ENCODE data around the gene LRBA. TPM values are rescaled to one million over a fixed set of nuclear protein-coding genes. Genes with fewer than 3 reads are reported as not detected.

The LRBA gene
- total RNA-seq, 1 experiment from 2014 or later: 55.3 TPM

DNA sequence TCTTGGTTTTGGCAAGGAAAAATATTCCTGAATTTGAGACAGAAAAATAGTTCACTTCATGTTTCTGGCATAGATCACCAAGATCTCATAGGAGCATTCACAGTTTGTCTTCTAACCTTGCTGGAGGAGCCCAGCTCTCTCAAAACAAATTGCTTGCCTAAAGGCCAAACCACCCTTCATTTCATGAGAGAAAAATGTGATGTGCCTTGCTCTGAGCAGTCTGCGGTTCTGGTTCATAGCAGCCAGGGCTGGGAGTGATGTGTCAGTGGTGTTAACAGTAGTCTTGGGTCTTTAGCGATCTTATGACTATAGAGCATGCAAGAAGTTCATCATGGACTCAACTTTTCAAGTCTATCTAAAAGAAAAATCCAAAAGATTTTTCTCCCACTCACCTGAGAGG lies 753.5 kb downstream of the LRBA start:
- no peak overlapping the region for H3K4me3 Mint-ChIP-seq
- Histone ChIP-seq H4K91ac (ENCODE audit: insufficient read length, low read depth, low read length) (no peak overlapping the region), H3K4me1 (ENCODE audit: insufficient read depth, low read length) (0 out of 2 replicates have a peak, but pooled peaks cover 3% of the 10 kb centered on the region), H3K14ac (ENCODE audit: insufficient read depth, low read length) (no peak overlapping the region), H3K23me2 (ENCODE audit: insufficient read length, low read depth, low read length, poor library complexity, severe bottlenecking) (no peaks in the 10 kb centered on the region), H3K27me3 (ENCODE audit: insufficient read depth, low read length) (no peaks in the 10 kb centered on the region), H3K4ac (ENCODE audit: low read depth, low read length) (no peak overlapping the region), H3K9me3 (ENCODE audit: control insufficient read depth, low read depth, low read length) (no peaks in the 10 kb centered on the region), H3K9ac (ENCODE audit: extremely low read depth, insufficient read length, low read length) (no peak overlapping the region), H2AFZ (ENCODE audit: low read length) (no peak overlapping the region), H4K20me1 (ENCODE audit: control insufficient read depth, insufficient read depth, insufficient read length) (no peaks in the 10 kb centered on the region), H3K79me1 (ENCODE audit: insufficient read depth, low read depth, low read length, poor library complexity, severe bottlenecking) (no peaks in the 10 kb centered on the region), H2BK20ac (ENCODE audit: low read depth, low read length, poor library complexity, severe bottlenecking) (no peak overlapping the region), H2BK120ac (ENCODE audit: low read depth, low read length, poor library complexity, severe bottlenecking) (no peak overlapping the region), H2BK5ac (ENCODE audit: insufficient read length, low read length) (no peak overlapping the region), H2AK5ac (ENCODE audit: insufficient read length, low read length) (no peak overlapping the region), H4K8ac (replicated peaks; ENCODE audit: insufficient read length, low read depth, low read length) (no peak overlapping the region), H3K27ac (ENCODE audit: insufficient read length, low read depth, low read length) (no peak overlapping the region), H3K18ac (ENCODE audit: insufficient read length, low read depth, low read length) (no peak overlapping the region), H2BK15ac (ENCODE audit: low read depth, low read length) (no peak overlapping the region), H2BK12ac (ENCODE audit: insufficient read length, low read depth, low read length) (no peak overlapping the region), H4K5ac (ENCODE audit: insufficient read length, low read depth, low read length) (no peak overlapping the region), H3K4me2 (ENCODE audit: insufficient read depth, insufficient read length, low read length) (no peak overlapping the region), H3K23ac (ENCODE audit: insufficient read length, low read depth, low read length) (no peak overlapping the region), H3T11ph (ENCODE audit: low read length) (no peak overlapping the region), H3K79me2 (ENCODE audit: insufficient read depth, low read length) (no peaks in the 10 kb centered on the region), H3K56ac (ENCODE audit: insufficient read length, low read depth, low read length) (no peak overlapping the region)
- H3K4me1 Mint-ChIP-seq: peaks cover 23 to 27% of the 10 kb centered on the region in 2 experiments
- no peaks in the 10 kb centered on the region; the same call in 1 of the 2 replicates for H3K27me3 Mint-ChIP-seq (ENCODE audit: low read depth)
- H3K36me3 Mint-ChIP-seq (ENCODE audit: insufficient read depth in 1 of 3, low read depth in 3 of 3): no peaks in the 10 kb centered on the region
- TF ChIP-seq, protein P1, sequence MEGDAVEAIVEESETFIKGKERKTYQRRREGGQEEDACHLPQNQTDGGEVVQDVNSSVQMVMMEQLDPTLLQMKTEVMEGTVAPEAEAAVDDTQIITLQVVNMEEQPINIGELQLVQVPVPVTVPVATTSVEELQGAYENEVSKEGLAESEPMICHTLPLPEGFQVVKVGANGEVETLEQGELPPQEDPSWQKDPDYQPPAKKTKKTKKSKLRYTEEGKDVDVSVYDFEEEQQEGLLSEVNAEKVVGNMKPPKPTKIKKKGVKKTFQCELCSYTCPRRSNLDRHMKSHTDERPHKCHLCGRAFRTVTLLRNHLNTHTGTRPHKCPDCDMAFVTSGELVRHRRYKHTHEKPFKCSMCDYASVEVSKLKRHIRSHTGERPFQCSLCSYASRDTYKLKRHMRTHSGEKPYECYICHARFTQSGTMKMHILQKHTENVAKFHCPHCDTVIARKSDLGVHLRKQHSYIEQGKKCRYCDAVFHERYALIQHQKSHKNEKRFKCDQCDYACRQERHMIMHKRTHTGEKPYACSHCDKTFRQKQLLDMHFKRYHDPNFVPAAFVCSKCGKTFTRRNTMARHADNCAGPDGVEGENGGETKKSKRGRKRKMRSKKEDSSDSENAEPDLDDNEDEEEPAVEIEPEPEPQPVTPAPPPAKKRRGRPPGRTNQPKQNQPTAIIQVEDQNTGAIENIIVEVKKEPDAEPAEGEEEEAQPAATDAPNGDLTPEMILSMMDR (conservative IDR thresholded peaks at IDR 0.05): no peak
- H3K9me3 Mint-ChIP-seq: no peaks in the 10 kb centered on the region; a peak in 1 of 5 replicates
- WGBS (ENCODE audit: extremely low coverage, insufficient read length, low lambda C conversion rate): no CpG with 5 or more reads among the region's 2 CpGs
- no peak for DNase-seq
- peak overlapping the region in 1 of 3 experiments; percentile 78; a peak in 2 of 7 replicates for H3K27ac Mint-ChIP-seq
